Activated gamma-delta T cell treated with Interleukin-2 at 50 U/mL for 16 hours (primary cell): Measurements from ENCODE around the gene BBS12.

ENCODE experiments used
- DNase-seq: peaks from one replicate; pipeline ENCODE4 v3.0.0-alpha.2; 2020

BBS12 gene

GRCh38 chr4:122716825-122717448 is 15.6 kb upstream of the BBS12 start:
- peak; percentile 60 for DNase-seq

- no peak for DNase-seq
Observed at GRCh38 chr4:122718281-122718680, 14.2 kb upstream of the BBS12 start.

- no peak for DNase-seq
Observed at GRCh38 chr4:122722256-122722655, 10.2 kb upstream of the BBS12 start.

GRCh38 chr4:122728856-122729255 is 3.6 kb upstream of the BBS12 start:
- no peak for DNase-seq

- DNase-seq: no peak
Observed at GRCh38 chr4:122731676-122732075, 828 bp upstream of the BBS12 start.

GRCh38 chr4:122733787-122734120 is 1.2 kb downstream of the BBS12 start:
- no peak for DNase-seq

GRCh38 chr4:122739174-122739573 is 6.7 kb downstream of the BBS12 start:
- DNase-seq: no peak

GRCh38 chr4:122742933-122743829 is 10.7 kb downstream of the BBS12 start:
- DNase-seq: no peak

- DNase-seq: no peak
Observed at GRCh38 chr4:122744229-122744628, 11.7 kb downstream of the BBS12 start.

GRCh38 chr4:122746485-122746965 is 14.0 kb downstream of the BBS12 start:
- no peak for DNase-seq

GRCh38 chr4:122747068-122747467 is 14.6 kb downstream of the BBS12 start:
- no peak for DNase-seq

- DNase-seq: no peak
Observed at GRCh38 chr4:122747883-122748282, 15.4 kb downstream of the BBS12 start.

GRCh38 chr4:122749704-122750454 is 17.4 kb downstream of the BBS12 start:
- DNase-seq: no peak

- DNase-seq: no peak
Observed at GRCh38 chr4:122755675-122756074, 23.2 kb downstream of the BBS12 start.

- DNase-seq: no peak
Observed at GRCh38 chr4:122758033-122758432, 25.5 kb downstream of the BBS12 start.

GRCh38 chr4:122759639-122760310 is 27.3 kb downstream of the BBS12 start:
- no peak for DNase-seq

GRCh38 chr4:122762520-122762919 is 30.0 kb downstream of the BBS12 start:
- DNase-seq: peak; percentile 8

GRCh38 chr4:122762966-122763716 is 30.6 kb downstream of the BBS12 start:
- no peak for DNase-seq

- DNase-seq: no peak
Observed at GRCh38 chr4:122764071-122764820, 31.7 kb downstream of the BBS12 start.

- no peak for DNase-seq
Observed at GRCh38 chr4:122764821-122765215, 32.3 kb downstream of the BBS12 start.

- no peak for DNase-seq
Observed at GRCh38 chr4:122765692-122766352, 33.3 kb downstream of the BBS12 start.
